Peyer's patch (tissue), 4 donors: ENCODE measurements around the gene GABRD.

Experiments used
- POLR2A ChIP-seq, 2 donors: fragments of 450-650 bp; IDR thresholded peaks; one replicate each; pipeline ENCODE4 v1.5.1; 2017; ENCODE audit warnings: antibody characterized with exemption in 2 of 2, mild to moderate bottlenecking in 2 of 2, moderate library complexity in 2 of 2
- TF ChIP-seq, protein P1 (sequence below), 6 experiments: fragments of 450-650 bp in 4 of 6; fragments of 200-600 bp in 2 of 6; sonication (generic) in 1 of 6; IDR thresholded peaks; one replicate each; pipeline ENCODE4 v1.5.1; 2017 to 2019; ENCODE audit warnings: antibody characterized with exemption in 6 of 6, mild to moderate bottlenecking in 3 of 6, moderate library complexity in 1 of 6

DNA sequence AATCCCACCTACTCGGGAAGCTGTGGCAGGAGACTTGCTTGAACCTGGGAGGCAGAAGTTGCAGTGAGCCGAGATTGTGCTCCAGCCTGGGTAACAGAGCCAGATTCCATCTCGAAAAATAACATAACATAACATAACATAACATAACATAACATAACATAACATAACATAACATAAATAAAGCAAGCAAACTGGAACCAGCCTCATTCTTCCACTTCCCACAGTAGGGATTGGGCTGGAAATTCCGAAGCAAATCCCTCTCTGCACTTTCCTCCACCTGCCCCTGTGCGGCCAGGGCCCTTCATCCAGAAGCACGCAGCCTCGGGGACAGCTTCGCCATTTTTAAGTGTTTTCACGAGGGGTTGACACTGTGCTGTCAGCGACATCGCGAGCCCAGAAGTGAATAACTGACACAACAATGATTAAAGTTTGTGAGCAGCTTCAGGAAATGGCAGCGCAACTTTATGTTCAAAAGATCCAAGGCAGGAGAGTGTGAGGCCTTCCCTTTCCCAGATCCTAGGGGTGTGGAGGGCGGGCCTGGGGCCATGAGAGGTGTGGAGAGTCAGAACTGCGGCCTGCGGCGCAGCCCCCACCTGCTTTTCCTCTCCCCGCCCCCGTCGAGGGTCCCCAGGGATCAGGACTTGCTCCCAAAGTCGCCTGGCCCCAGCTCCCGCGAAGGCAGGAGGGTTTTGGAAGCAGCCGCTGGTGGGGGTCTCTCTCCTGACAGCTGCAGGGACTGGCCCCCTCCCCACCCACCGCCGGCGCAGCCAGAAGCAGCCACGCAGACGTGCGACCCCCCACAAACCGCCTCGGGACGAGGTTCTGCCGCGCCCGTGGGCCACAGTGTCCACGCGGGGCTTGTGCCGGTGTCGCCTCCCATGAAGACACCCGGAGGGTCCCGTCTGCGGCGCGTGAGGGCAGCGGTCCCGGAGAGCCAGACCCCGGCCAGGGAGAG lies 651 bp upstream of the GABRD start:
- TF ChIP-seq, protein P1, sequence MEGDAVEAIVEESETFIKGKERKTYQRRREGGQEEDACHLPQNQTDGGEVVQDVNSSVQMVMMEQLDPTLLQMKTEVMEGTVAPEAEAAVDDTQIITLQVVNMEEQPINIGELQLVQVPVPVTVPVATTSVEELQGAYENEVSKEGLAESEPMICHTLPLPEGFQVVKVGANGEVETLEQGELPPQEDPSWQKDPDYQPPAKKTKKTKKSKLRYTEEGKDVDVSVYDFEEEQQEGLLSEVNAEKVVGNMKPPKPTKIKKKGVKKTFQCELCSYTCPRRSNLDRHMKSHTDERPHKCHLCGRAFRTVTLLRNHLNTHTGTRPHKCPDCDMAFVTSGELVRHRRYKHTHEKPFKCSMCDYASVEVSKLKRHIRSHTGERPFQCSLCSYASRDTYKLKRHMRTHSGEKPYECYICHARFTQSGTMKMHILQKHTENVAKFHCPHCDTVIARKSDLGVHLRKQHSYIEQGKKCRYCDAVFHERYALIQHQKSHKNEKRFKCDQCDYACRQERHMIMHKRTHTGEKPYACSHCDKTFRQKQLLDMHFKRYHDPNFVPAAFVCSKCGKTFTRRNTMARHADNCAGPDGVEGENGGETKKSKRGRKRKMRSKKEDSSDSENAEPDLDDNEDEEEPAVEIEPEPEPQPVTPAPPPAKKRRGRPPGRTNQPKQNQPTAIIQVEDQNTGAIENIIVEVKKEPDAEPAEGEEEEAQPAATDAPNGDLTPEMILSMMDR (IDR thresholded peaks at IDR 0.05), result no peak
- TF ChIP-seq POLR2A (IDR thresholded peaks at IDR 0.05), result no peak
